Kidney glomerular epithelial cell (primary cell): Measurements from ENCODE around the gene KMT2A.

Experiments
- DNase-seq: peaks from one replicate; lab custom pipeline; 2025; lab: John Stamatoyannopoulos, UW

The KMT2A gene

GRCh38 chr11:118488480-118489109, 52.3 kb downstream of the KMT2A start:
- DNase-seq = peak; percentile 84

- DNase-seq = no peak
Observed at GRCh38 chr11:118491041-118491440, 54.7 kb downstream of the KMT2A start.

- DNase-seq = no peak
Observed at GRCh38 chr11:118497831-118498230, 61.5 kb downstream of the KMT2A start.

- no peak for DNase-seq
Observed at GRCh38 chr11:118503216-118503615, 66.9 kb downstream of the KMT2A start.

GRCh38 chr11:118511601-118512000, 75.3 kb downstream of the KMT2A start:
- DNase-seq = no peak

- DNase-seq = no peak
Observed at GRCh38 chr11:118514103-118514502, 77.8 kb downstream of the KMT2A start.

GRCh38 chr11:118519549-118519948, 83.3 kb downstream of the KMT2A start:
- no peak for DNase-seq

- DNase-seq = no peak
Observed at GRCh38 chr11:118521892-118522311, 85.6 kb downstream of the KMT2A start.

GRCh38 chr11:118522571-118523072, 86.3 kb downstream of the KMT2A start:
- no peak for DNase-seq

- DNase-seq = no peak
Observed at GRCh38 chr11:118524356-118524755, 88.1 kb downstream of the KMT2A start.

GRCh38 chr11:118524757-118525470, 88.6 kb downstream of the KMT2A start:
- no peak for DNase-seq

- no peak for DNase-seq
Observed at GRCh38 chr11:118526688-118527087, 90.4 kb downstream of the KMT2A start.

- no peak for DNase-seq
Observed at GRCh38 chr11:118527109-118527508, 90.8 kb downstream of the KMT2A start, which contains the start of gene TTC36. Gene TTC36 (plus strand): TSS chr11:118527474. CDS start chr11:118527495, 21 bp downstream.

- DNase-seq = no peak
Observed at GRCh38 chr11:118528511-118528910, 92.2 kb downstream of the KMT2A start.

GRCh38 chr11:118529584-118530175, 93.4 kb downstream of the KMT2A start:
- DNase-seq = no peak

GRCh38 chr11:118530180-118530682, 93.9 kb downstream of the KMT2A start:
- DNase-seq = peak; percentile 10

GRCh38 chr11:118530683-118531596, 94.6 kb downstream of the KMT2A start, which contains the start of gene TMEM25:
Gene TMEM25 (plus strand): TSS chr11:118531192. CDS start chr11:118531802, 610 bp downstream.
- peak; percentile 11 for DNase-seq

GRCh38 chr11:118531597-118532084, 95.3 kb downstream of the KMT2A start:
- DNase-seq = no peak

GRCh38 chr11:118532091-118532490, 95.8 kb downstream of the KMT2A start:
- DNase-seq = no peak

- no peak for DNase-seq
Observed at GRCh38 chr11:118532852-118533768, 96.8 kb downstream of the KMT2A start.
